Keratinocyte (primary cell): ENCODE data around the gene PPP1R3D. TPM values are rescaled to one million over a fixed set of nuclear protein-coding genes. Genes with fewer than 3 reads are reported as not detected.

Source experiments
- DNase-seq: peaks from one replicate; pipeline ENCODE4 v3.0.0-alpha.2; 2011; ENCODE audit warnings: low read depth, missing footprints, low spot score
- FAIRE-seq: peaks from 2 replicates; lab custom pipeline; 2011; peaks lifted over from hg19 to GRCh38; lab: Jason Lieb, UNC
- H2AFZ ChIP-seq: 2 replicates; pipeline ENCODE4 v1.6.0; 2012; ENCODE audit warnings: low read length, control low read depth, inconsistent platforms; ENCODE audit not compliant: control insufficient read depth
- H3K27ac ChIP-seq: 2 replicates; pipeline ENCODE4 v1.5.1; 2011; ENCODE audit warnings: low read length; ENCODE audit not compliant: control insufficient read depth, insufficient read depth
- H3K27me3 ChIP-seq: 3 replicates; pipeline ENCODE4 v1.6.0; 2011; ENCODE audit warnings: low read length; ENCODE audit not compliant: control insufficient read depth, insufficient read depth; ENCODE audit errors: extremely low read depth
- H3K36me3 ChIP-seq, 2 experiments: 2 replicates in 1 of 2; 3 replicates in 1 of 2; pipeline ENCODE4 v1.5.1; 2011; ENCODE audit warnings: low read length in 2 of 2, mild to moderate bottlenecking in 1 of 2; ENCODE audit not compliant: control insufficient read depth in 2 of 2, insufficient read depth in 2 of 2; ENCODE audit errors: extremely low read depth in 1 of 2
- H3K4me1 ChIP-seq: 3 replicates; pipeline ENCODE4 v1.5.1; 2011; ENCODE audit warnings: low read length; ENCODE audit not compliant: control insufficient read depth, insufficient read depth; ENCODE audit errors: extremely low read depth
- H3K4me2 ChIP-seq: 3 replicates; pipeline ENCODE4 v1.6.0; 2011; ENCODE audit warnings: low read depth, low read length; ENCODE audit not compliant: control insufficient read depth, insufficient read depth; ENCODE audit errors: extremely low read depth
- H3K4me3 ChIP-seq, 3 experiments: fragments of 200-600 bp in 1 of 3; sonication (generic) in 1 of 3; 2 replicates in 2 of 3; 3 replicates in 1 of 3; pipeline ENCODE4 v1.5.1; 2011 to 2016; ENCODE audit warnings: low read length in 3 of 3, mild to moderate bottlenecking in 3 of 3, control low read depth in 2 of 3, inconsistent platforms in 1 of 3, low read depth in 1 of 3, mixed read lengths in 1 of 3, mixed run types in 1 of 3, moderate library complexity in 1 of 3; ENCODE audit not compliant: control insufficient read depth in 2 of 3, insufficient read depth in 2 of 3; ENCODE audit errors: extremely low read depth in 1 of 3
- H3K79me2 ChIP-seq: 2 replicates; pipeline ENCODE4 v1.6.0; 2012; ENCODE audit warnings: low read length; ENCODE audit not compliant: control insufficient read depth, insufficient read depth
- H3K9ac ChIP-seq: 3 replicates; pipeline ENCODE4 v1.6.0; 2011; ENCODE audit warnings: low read length; ENCODE audit not compliant: control insufficient read depth, insufficient read depth; ENCODE audit errors: extremely low read depth
- H3K9me1 ChIP-seq: 3 replicates; pipeline ENCODE4 v1.6.0; 2011; ENCODE audit warnings: low read length; ENCODE audit not compliant: control insufficient read depth, insufficient read depth; ENCODE audit errors: extremely low read depth
- H3K9me3 ChIP-seq: 2 replicates; pipeline ENCODE4 v1.5.1; 2012; ENCODE audit warnings: low read depth, low read length; ENCODE audit not compliant: control insufficient read depth
- H4K20me1 ChIP-seq: 3 replicates; pipeline ENCODE4 v1.6.0; 2011; ENCODE audit warnings: low read length; ENCODE audit not compliant: control insufficient read depth, insufficient read depth; ENCODE audit errors: extremely low read depth
- CTCF ChIP-seq, 3 experiments: IDR thresholded peaks in 1 of 3; conservative IDR thresholded peaks in 1 of 3; optimal IDR thresholded peaks in 1 of 3; 2 replicates in 2 of 3; 3 replicates in 1 of 3; pipeline versions ENCODE3 to v1.5.1; 2011; ENCODE audit warnings: low read length in 3 of 3, mild to moderate bottlenecking in 3 of 3, moderate library complexity in 2 of 3, control low read depth in 1 of 3, inconsistent platforms in 1 of 3; ENCODE audit not compliant: insufficient read depth in 2 of 3; ENCODE audit errors: extremely low read depth in 1 of 3
- EZH2 ChIP-seq: IDR thresholded peaks from one replicate; pipeline ENCODE4 v1.6.1; 2012; ENCODE audit warnings: inconsistent platforms, mild to moderate bottlenecking, low read length, moderate library complexity
- dilution Hi-C: fragments of 300-500 bp; cut with MboI; formaldehyde crosslinking; loops from one replicate; pipeline ENCODE4 v1.7.0; 2020; ENCODE audit warnings: low sequenced_read_pairs; ENCODE audit not compliant: extremely low pct_ligation_motif_present
- polyA minus RNA-seq, 3 experiments: library from RNA; depleted of rRNA, polyadenylated mRNA; stranded (reverse); fragments of >200 nt; gene quantifications; 1 replicate in 1 of 3; 2 replicates in 1 of 3; 3 replicates in 1 of 3; pipeline ENCODE4 v1.2.3, GENCODE V29; 2011
- polyA plus RNA-seq, 5 experiments: library from polyadenylated mRNA; depleted of rRNA in 3 of 5; stranded (reverse) in 3 of 5; stranded (forward) in 1 of 5; unstranded in 1 of 5; fragments of >200 nt; gene quantifications; 1 replicate in 1 of 5; 2 replicates in 3 of 5; 3 replicates in 1 of 5; pipeline versions ENCODE4 v1.2.1 to v1.2.3, GENCODE V29; 2011 to 2012; ENCODE audit warnings: missing spikeins in 2 of 5, low read depth in 1 of 5, low replicate concordance in 1 of 5

Gene PPP1R3D
- polyA plus RNA-seq (1.7 to 3.3 TPM (median 2.8 TPM) in 3 replicates), polyA minus RNA-seq (1.6 to 3.2 TPM (median 1.7 TPM) in 3 replicates)
- polyA plus RNA-seq (2011; ENCODE audit: low read depth): 2.2 TPM
- 2.0 and 3.5 TPM in 2 replicates for polyA plus RNA-seq (2011; cell fraction: cytosol; rRNA removed)
- polyA plus RNA-seq (2011; cell fraction: nucleus; rRNA removed): 3.2 and 3.4 TPM in 2 replicates
- polyA plus RNA-seq (2012; ENCODE audit: low replicate concordance): 4.4 and 6.2 TPM in 2 replicates
- polyA minus RNA-seq (2011; cell fraction: cytosol; rRNA and poly(A)+ RNA removed): 5.2 TPM
- polyA minus RNA-seq (2011; cell fraction: nucleus; rRNA and poly(A)+ RNA removed): 3.2 and 3.3 TPM in 2 replicates

- peak within 1 kb of the TSS; percentile 99 for H2AFZ ChIP-seq
- dilution Hi-C loops: no loop called here
- DNase-seq (peak; percentile 81), FAIRE-seq (peak; percentile 94)
- peak within 1 kb of the TSS; percentile 82 for H3K9ac ChIP-seq
- H3K27me3 ChIP-seq: no peaks in the 10 kb centered on the region
- peak within 1 kb of the TSS; percentile 77 for H3K27ac ChIP-seq
- no peaks in the 10 kb centered on the region for H4K20me1 ChIP-seq
- peak within 1 kb of the TSS; percentile 63 to 68 (median 68) for H3K4me3 ChIP-seq
- H3K36me3 ChIP-seq: peaks cover 4 to 9% of the 10 kb centered on the region in 2 experiments
- H3K4me1 ChIP-seq: peaks cover 36% of the 10 kb centered on the region
- no peaks in the 10 kb centered on the region for H3K9me1 ChIP-seq
- peaks cover 24% of the 10 kb centered on the region for H3K79me2 ChIP-seq
- H3K9me3 ChIP-seq: no peaks in the 10 kb centered on the region
- TF ChIP-seq CTCF (optimal IDR thresholded peaks at IDR 0.05 in 1 of 3, IDR thresholded peaks at IDR 0.05 in 1 of 3, conservative IDR thresholded peaks at IDR 0.05 in 1 of 3; ENCODE audit: extremely low read depth in 1 of 3, insufficient read depth in 2 of 3, low read length in 3 of 3): peak in 1 of 3 experiments; percentile 30
- no peak for TF ChIP-seq EZH2
- H3K4me2 ChIP-seq: peak within 1 kb of the TSS; percentile 79
Measured at GRCh38 chr20:59940129-59940955, at the start of gene PPP1R3D, which contains the start of gene FAM217B. Gene PPP1R3D, minus strand, starts transcription at chr20:59940305. Its CDS starts 374 bp downstream, at chr20:59939931. Gene FAM217B, plus strand, starts transcription at chr20:59940389. Its CDS starts 3,555 bp downstream, at chr20:59943944.

- no peak overlapping the region for H2AFZ ChIP-seq
- H3K9me1 ChIP-seq: no peaks in the 10 kb centered on the region
- H3K27me3 ChIP-seq: no peaks in the 10 kb centered on the region
- DNase-seq (no peak), FAIRE-seq (no peak)
- peak overlapping the region; percentile 28 for H3K27ac ChIP-seq
- H3K9me3 ChIP-seq: no peaks in the 10 kb centered on the region
- no peak overlapping the region for H3K9ac ChIP-seq
- no peak overlapping the region for H3K4me3 ChIP-seq
- no peaks in the 10 kb centered on the region for H4K20me1 ChIP-seq
- H3K4me2 ChIP-seq: peak overlapping the region; percentile 31
- H3K4me1 ChIP-seq: peaks cover 26% of the 10 kb centered on the region
- TF ChIP-seq EZH2 (no peak), CTCF (optimal IDR thresholded peaks at IDR 0.05 in 1 of 3, IDR thresholded peaks at IDR 0.05 in 1 of 3, conservative IDR thresholded peaks at IDR 0.05 in 1 of 3; ENCODE audit: extremely low read depth in 1 of 3, insufficient read depth in 2 of 3, low read length in 3 of 3) (no peak)
- H3K36me3 ChIP-seq: no peaks in the 10 kb centered on the region
- no peaks in the 10 kb centered on the region for H3K79me2 ChIP-seq
- dilution Hi-C loops: no loop called here
Measured at GRCh38 chr20:59988141-59988540, 48.0 kb upstream of the PPP1R3D start.
